GM21526 (cell line): Measurements from ENCODE around the gene ALMS1.
"Not testable (repeated sequence)": the region's sequence is repeated elsewhere in the genome, so short reads cannot be mapped to it uniquely, and the experiment has no call there.

Source experiments
- ATAC-seq: cut with Tn5 transposase; IDR thresholded peaks from one replicate; pipeline ENCODE4 v1.9.1; 2021; ENCODE audit warnings: moderate library complexity; ENCODE audit not compliant: unreplicated experiment, low FRiP score

The ALMS1 gene

GRCh38 chr2:73488079-73488478 lies 102.4 kb downstream of the ALMS1 start:
- ATAC-seq = no peak

GRCh38 chr2:73489053-73489452 lies 103.4 kb downstream of the ALMS1 start:
- no peak for ATAC-seq

GRCh38 chr2:73494031-73494430 lies 108.4 kb downstream of the ALMS1 start:
- no peak for ATAC-seq

GRCh38 chr2:73503992-73504570 lies 118.4 kb downstream of the ALMS1 start:
- no peak for ATAC-seq

GRCh38 chr2:73504850-73505249 lies 119.2 kb downstream of the ALMS1 start:
- not testable (repeated sequence) for ATAC-seq

- not testable (repeated sequence) for ATAC-seq
Measured at GRCh38 chr2:73510470-73510869, 124.8 kb downstream of the ALMS1 start.

GRCh38 chr2:73516033-73516432 lies 130.4 kb downstream of the ALMS1 start:
- ATAC-seq = no peak

- no peak for ATAC-seq
Measured at GRCh38 chr2:73528688-73529087, 143.1 kb downstream of the ALMS1 start.

- not testable (repeated sequence) for ATAC-seq
Measured at GRCh38 chr2:73530773-73531172, 145.1 kb downstream of the ALMS1 start.

- ATAC-seq = no peak
Measured at GRCh38 chr2:73532381-73532780, 146.7 kb downstream of the ALMS1 start.

GRCh38 chr2:73536133-73536840 lies 150.7 kb downstream of the ALMS1 start:
- ATAC-seq = no peak

GRCh38 chr2:73560875-73561274 lies 175.2 kb downstream of the ALMS1 start:
- ATAC-seq = not testable (repeated sequence)

GRCh38 chr2:73561422-73561821 lies 175.8 kb downstream of the ALMS1 start:
- no peak for ATAC-seq

- no peak for ATAC-seq
Measured at GRCh38 chr2:73564986-73565385, 179.3 kb downstream of the ALMS1 start.

GRCh38 chr2:73566288-73566878 lies 180.7 kb downstream of the ALMS1 start:
- ATAC-seq = no peak

GRCh38 chr2:73575261-73575660 lies 189.6 kb downstream of the ALMS1 start:
- ATAC-seq = no peak

- ATAC-seq = no peak
Measured at GRCh38 chr2:73582364-73582763, 196.7 kb downstream of the ALMS1 start.

GRCh38 chr2:73588177-73588576 lies 202.5 kb downstream of the ALMS1 start:
- no peak for ATAC-seq

- no peak for ATAC-seq
Measured at GRCh38 chr2:73593680-73594079, 208.0 kb downstream of the ALMS1 start.

GRCh38 chr2:73594251-73594650 lies 208.6 kb downstream of the ALMS1 start:
- no peak for ATAC-seq

GRCh38 chr2:73601780-73602179 lies 216.1 kb downstream of the ALMS1 start:
- no peak for ATAC-seq

GRCh38 chr2:73603099-73603588 lies 217.5 kb downstream of the ALMS1 start:
- not testable (repeated sequence) for ATAC-seq
